Measurements from ENCODE around the gene CNNM1. TPM values are rescaled to one million over a fixed set of nuclear protein-coding genes. Genes with fewer than 3 reads are reported as not detected.

Gene CNNM1
- total RNA-seq, 1 donor from 2014 or later, result not detected

DNA sequence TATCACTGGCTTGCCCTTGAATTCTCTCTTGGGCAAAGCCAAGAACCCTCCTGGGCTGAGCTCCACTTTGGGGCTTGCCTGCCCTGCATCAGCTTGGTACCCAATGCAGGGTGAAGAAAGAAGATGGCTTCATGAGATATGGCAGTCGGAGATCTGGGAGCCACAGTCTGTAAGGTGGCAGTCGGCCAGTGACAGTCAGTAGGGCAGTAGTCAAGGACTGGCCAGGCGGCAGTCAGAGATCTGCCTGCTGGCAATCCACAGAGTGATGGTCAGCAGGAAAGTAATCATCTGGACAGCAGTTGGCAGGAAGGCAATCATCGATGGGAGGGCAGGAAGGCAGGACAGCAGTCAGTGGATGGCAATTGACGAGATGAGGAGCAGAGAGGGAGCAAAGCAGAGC lies 32.6 kb upstream of the CNNM1 start:
- no peak for TF ChIP-seq CTCF (IDR thresholded peaks at IDR 0.05; ENCODE audit: insufficient read depth, low read length, severe bottlenecking)
- Histone ChIP-seq H3K4me3 (ENCODE audit: low read depth, low read length) (no peak overlapping the region), H3K36me3 (ENCODE audit: control insufficient read depth, insufficient read depth, low read length) (no peaks in the 10 kb centered on the region), H3K27me3 (ENCODE audit: control insufficient read depth, insufficient read depth, low read length) (no peaks in the 10 kb centered on the region)
- DNase-seq (ENCODE audit: low read depth), result no peak
- no peak for FAIRE-seq

DNA sequence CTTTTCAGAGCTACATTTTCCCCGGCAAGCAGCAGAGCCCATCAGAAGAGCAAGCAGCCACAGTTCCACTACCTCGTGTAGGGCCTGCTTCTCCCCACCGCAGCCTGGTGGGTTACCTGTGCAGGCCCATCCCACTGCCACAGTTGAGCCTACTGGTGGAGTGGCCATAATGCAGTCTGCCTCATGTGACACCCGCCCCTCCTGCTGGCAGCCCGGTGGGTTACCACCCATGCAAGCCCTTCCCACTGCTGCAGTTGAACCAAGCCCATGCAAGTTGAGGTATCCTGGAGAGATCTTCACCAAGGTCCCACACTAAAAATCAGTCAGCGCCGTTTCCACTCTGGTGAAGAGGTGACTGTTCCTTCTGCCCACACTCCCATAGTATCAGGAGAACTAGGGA lies 32.1 kb upstream of the CNNM1 start:
- FAIRE-seq (no peak), DNase-seq (ENCODE audit: low read depth) (no peak)
- Histone ChIP-seq H3K4me3 (ENCODE audit: low read depth, low read length) (no peak overlapping the region), H3K27me3 (ENCODE audit: control insufficient read depth, insufficient read depth, low read length) (no peaks in the 10 kb centered on the region), H3K36me3 (ENCODE audit: control insufficient read depth, insufficient read depth, low read length) (no peaks in the 10 kb centered on the region)
- no peak for TF ChIP-seq CTCF (IDR thresholded peaks at IDR 0.05; ENCODE audit: insufficient read depth, low read length, severe bottlenecking)

DNA sequence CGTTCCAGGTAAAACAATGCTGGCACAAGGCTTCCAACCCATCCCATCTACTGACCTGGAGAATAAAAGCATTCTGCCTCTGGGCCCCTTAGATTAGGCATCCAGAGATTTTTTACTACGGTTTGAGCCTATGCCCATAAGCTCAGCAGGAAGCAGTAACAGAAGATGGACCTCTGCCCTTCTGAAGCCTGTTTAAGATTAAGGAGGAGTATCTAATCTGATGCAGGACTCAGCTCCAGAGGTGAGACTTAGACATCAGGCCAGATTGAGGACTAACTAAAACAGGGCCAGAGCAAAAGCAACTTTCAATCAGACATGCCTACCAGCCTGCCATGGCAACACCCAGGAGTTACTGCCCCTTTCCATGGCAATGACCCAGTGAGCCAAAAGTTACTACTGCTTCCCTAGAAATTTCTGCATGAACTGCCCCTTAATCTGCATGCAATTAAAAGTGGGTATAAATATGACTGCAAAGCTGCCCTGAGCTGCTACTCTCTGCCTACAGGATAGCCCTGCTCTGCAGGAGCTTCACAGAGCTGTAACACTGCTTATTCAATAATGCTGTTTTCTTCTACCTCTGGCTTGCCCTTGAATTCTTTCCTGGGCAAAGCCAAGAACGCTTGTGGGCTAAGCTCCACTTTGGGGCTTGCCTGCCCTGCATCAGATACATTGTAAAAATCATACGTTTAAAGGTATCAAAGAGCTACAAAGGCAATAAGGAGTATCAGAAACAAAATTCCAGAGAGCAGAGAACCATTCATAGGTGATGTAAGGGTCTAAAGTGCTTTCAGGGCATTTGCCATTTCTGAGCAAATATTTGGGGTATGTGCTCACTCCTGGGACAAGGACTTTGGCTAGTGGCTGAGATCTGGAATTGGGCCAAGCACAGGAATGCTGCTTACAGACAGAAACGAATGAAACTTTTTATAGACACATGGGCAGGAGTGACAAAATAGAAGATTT lies 25.0 kb upstream of the CNNM1 start:
- DNase-seq (ENCODE audit: low read depth) (no peak), FAIRE-seq (no peak)
- Histone ChIP-seq H3K36me3 (ENCODE audit: control insufficient read depth, insufficient read depth, low read length) (no peaks in the 10 kb centered on the region), H3K4me3 (ENCODE audit: low read depth, low read length) (no peak overlapping the region), H3K27me3 (ENCODE audit: control insufficient read depth, insufficient read depth, low read length) (no peaks in the 10 kb centered on the region)
- no peak for TF ChIP-seq CTCF (IDR thresholded peaks at IDR 0.05; ENCODE audit: insufficient read depth, low read length, severe bottlenecking)

DNA sequence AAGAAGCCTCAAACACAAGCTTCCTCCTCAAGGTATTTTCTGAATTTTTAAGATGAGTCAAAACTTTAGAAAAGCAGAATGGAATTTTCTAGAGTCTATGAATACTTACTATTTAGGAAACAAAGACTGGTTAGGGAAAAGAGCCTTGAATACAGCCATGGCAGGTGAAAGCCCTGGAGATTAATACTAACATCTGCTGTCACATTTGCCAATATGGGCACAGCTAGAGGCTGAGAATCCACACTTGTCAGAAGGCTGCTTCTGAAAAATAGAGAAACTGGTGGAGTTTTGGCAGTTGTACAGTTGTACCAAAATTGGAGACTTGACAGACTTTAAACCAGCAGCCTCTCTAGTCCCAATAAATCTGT lies 24.3 kb upstream of the CNNM1 start:
- H3K36me3 ChIP-seq (ENCODE audit: control insufficient read depth, insufficient read depth, low read length), result no peaks in the 10 kb centered on the region
- no peak for FAIRE-seq
- DNase-seq (ENCODE audit: low read depth), result no peak

GRCh38 chr10:99312501-99312900 lies 16.7 kb upstream of the CNNM1 start:
- DNase-seq (ENCODE audit: low read depth) (peak; percentile 55), FAIRE-seq (no peak)
- Histone ChIP-seq H3K36me3 (ENCODE audit: control insufficient read depth, insufficient read depth, low read length) (no peaks in the 10 kb centered on the region), H3K27me3 (ENCODE audit: control insufficient read depth, insufficient read depth, low read length) (no peaks in the 10 kb centered on the region), H3K4me3 (ENCODE audit: low read depth, low read length) (no peak overlapping the region)
- TF ChIP-seq CTCF (IDR thresholded peaks at IDR 0.05; ENCODE audit: insufficient read depth, low read length, severe bottlenecking), result no peak

More for the DNA sequence above, 24.3 kb upstream of the CNNM1 start:
- H3K27me3 ChIP-seq (ENCODE audit: control insufficient read depth, insufficient read depth, low read length), result no peaks in the 10 kb centered on the region
- H3K4me3 ChIP-seq (ENCODE audit: low read depth, low read length), result no peak overlapping the region
- TF ChIP-seq CTCF (IDR thresholded peaks at IDR 0.05; ENCODE audit: insufficient read depth, low read length, severe bottlenecking), result no peak

All from bronchial epithelial cell (primary cell).